GM19023 (cell line): ENCODE measurements around the gene NSD1.
"Not testable (repeated sequence)": the region's sequence is repeated elsewhere in the genome, so short reads cannot be mapped to it uniquely, and the experiment has no call there.

ENCODE experiments used
- ATAC-seq: cut with Tn5 transposase; IDR thresholded peaks from one replicate; pipeline ENCODE4 v1.9.1; 2021; ENCODE audit warnings: mild to moderate bottlenecking, moderate library complexity; ENCODE audit not compliant: unreplicated experiment

NSD1 gene

GRCh38 chr5:177303925-177304391, 170.4 kb downstream of the NSD1 start:
- ATAC-seq = peak; percentile 4

DNA sequence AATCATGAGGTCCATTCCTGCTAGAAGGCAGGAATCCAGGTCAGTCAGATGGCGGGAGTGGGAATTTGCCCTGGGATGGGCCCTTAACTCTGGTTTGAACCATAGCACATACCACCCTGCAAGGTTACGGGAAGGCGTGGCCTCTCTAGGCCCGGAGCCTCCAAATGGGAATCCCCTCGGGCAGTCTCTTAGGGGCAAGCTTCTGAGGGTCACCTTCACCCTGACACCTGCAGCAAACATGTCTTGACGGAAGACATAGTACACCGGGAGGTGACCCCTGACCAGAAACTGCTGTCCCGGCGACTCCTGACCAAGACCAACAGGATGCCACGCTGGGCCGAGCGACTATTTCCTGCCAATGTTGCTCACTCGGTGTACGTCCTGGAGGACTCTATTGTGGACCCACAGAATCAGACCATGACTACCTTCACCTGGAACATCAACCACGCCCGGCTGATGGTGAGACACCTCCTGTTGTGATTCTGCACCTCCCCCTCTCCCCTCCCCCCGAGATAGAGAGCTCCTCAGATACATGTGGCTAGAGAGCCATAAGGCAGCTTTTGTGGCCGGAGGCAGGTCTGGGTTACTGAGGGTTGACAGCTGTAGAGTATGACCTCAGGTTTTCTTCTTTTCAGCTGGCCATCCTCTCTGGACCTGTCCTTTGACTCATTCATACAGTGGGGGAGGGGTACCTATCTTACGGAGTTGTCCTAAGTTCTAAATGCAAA, 171.0 kb downstream of the NSD1 start:
- ATAC-seq = no peak

DNA sequence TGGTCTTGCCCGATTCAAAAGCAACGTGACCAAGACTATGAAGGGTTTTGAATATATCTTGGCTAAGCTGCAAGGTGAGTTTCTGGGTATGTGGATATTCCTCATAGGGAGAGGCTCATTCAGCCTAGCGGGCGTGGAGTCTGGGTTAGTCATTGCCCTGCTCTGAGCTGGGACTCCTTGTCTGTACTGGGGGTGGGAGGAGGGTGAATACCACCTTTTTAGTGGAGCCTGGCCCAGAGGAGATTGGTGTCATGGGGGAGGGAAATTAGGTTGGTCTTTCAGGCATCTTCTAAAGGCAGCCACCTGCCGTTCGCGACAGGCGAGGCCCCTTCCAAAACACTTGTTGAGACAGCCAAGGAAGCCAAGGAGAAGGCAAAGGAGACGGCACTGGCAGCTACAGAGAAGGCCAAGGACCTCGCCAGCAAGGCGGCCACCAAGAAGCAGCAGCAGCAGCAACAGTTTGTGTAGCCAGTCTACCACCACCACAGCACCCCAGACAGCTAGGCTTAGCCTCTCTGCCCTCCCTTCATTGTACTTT, 172.6 kb downstream of the NSD1 start:
- ATAC-seq = not testable (repeated sequence)

GRCh38 chr5:177306674-177307543, 173.3 kb downstream of the NSD1 start:
- no peak for ATAC-seq

DNA sequence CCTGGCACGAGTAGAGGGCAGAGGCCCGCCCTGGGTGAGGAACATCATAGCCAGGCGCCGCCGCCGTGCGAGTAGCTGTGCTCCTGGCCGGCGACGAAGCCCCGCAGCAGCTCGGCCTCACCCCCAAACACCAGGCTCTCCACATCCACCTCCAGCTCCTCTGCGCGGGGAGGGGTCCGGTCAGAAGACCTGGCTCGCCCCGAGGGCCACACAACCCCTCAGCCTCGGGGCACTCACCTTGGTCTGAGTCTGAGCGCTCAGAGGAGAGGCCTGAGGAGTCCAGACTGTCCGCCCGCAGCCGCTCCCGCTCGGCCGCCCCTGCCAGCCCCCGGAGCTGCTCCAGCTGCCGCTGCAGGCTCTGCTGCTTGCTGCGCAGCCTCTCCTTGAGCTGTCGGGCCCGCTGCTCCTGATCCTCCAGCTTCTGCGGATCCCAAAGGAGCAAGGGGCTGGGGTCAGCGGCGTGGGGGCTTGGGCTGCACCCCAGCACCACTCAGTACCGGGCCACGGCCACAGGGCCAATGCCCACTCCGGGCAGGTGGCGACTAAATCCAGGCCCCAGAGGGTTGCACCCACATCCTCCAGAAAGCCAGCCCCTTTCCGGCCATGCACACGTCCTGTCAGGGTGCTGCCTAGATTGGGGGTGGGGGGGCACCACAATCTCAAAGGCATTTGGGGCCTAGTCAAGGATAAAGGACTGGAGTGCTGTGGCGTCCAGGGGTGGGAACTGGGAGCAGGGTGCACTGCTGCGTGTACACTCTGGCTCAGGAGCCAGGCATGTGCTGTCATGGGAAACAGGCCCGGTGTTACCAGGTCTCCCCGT, 174.2 kb downstream of the NSD1 start:
- ATAC-seq = no peak

GRCh38 chr5:177308740-177309139, 175.2 kb downstream of the NSD1 start:
- no peak for ATAC-seq

GRCh38 chr5:177309351-177310191, 176.0 kb downstream of the NSD1 start:
- no peak for ATAC-seq

DNA sequence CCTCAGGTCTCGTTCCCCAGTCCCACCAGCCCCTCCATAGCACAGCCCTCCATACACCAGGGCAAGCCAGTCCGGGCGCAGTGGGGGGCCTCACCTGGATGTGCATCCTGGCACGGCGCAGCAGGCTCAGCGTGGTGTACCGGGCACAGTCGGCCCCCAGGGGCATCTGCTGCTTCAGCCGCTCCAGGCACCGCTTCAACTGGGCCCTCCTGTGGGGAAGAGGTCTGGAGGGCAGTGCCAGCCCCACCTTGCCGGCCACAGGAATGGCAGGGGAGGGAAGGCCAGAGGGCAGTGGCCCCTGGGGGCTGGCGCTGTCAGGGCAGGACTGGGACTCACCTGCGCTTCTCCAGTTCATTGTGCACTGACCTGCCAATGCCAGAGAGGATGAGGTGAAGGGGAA, 176.8 kb downstream of the NSD1 start:
- no peak for ATAC-seq

- no peak for ATAC-seq
These were observed 177.3 kb downstream of the NSD1 start for GRCh38 chr5:177310757-177311391.

- ATAC-seq = no peak
These were observed 177.8 kb downstream of the NSD1 start for GRCh38 chr5:177311392-177311722.

DNA sequence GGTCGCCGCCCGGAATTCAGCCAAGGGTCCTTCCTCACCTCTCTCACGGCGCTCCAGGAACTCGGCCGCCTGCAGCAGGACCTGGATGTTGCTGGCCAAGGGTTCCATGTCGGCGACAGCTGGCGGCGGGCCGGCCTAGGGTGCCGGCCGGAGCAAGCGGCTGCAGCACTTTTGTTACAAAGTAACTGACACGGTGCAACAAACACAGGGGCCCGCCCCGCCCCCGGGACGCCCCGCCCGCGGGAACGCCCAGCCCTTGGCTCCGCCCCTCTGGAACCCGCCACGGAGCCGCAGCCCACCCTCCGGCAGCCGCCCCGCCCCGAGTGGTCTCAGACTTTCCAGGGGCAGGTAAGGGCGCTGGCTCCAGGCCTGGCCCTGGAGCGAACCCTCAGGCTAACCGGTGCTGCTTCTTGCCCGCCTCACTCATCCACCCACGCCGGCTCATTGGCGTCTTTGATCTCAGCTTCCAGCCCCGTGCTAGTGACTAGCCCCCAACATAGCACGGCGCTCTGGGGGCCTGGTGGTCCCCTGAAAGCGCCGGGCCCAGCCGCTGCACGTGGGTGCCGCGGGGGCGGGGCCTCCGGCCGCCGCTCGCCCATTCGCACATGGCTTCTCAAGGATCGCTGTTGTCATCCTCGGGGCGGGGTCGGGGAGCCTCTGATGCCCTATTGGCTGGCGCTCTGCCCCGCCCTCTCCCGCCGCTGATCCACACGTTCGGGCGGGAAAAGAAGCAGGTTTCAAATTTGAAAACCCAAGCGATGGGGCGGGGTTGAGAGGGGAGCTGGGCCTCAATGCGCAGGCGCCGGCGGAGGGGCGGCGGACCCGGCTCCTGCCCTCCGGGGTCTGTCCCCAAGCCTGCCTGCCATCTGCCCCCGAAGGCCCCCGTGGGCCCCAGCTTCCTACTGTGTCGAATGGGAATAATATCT, 178.4 kb downstream of the NSD1 start, which contains the start of gene MXD3:
TSS of gene MXD3 (minus strand) at position 176 of the 926 bp plus-strand sequence. CDS start at position 108, 68 bp downstream.
- ATAC-seq = peak; percentile 82

- ATAC-seq = peak; percentile 15
These were observed 179.1 kb downstream of the NSD1 start for GRCh38 chr5:177312649-177313181.

- no peak for ATAC-seq
These were observed 180.1 kb downstream of the NSD1 start for GRCh38 chr5:177313561-177314259.

DNA sequence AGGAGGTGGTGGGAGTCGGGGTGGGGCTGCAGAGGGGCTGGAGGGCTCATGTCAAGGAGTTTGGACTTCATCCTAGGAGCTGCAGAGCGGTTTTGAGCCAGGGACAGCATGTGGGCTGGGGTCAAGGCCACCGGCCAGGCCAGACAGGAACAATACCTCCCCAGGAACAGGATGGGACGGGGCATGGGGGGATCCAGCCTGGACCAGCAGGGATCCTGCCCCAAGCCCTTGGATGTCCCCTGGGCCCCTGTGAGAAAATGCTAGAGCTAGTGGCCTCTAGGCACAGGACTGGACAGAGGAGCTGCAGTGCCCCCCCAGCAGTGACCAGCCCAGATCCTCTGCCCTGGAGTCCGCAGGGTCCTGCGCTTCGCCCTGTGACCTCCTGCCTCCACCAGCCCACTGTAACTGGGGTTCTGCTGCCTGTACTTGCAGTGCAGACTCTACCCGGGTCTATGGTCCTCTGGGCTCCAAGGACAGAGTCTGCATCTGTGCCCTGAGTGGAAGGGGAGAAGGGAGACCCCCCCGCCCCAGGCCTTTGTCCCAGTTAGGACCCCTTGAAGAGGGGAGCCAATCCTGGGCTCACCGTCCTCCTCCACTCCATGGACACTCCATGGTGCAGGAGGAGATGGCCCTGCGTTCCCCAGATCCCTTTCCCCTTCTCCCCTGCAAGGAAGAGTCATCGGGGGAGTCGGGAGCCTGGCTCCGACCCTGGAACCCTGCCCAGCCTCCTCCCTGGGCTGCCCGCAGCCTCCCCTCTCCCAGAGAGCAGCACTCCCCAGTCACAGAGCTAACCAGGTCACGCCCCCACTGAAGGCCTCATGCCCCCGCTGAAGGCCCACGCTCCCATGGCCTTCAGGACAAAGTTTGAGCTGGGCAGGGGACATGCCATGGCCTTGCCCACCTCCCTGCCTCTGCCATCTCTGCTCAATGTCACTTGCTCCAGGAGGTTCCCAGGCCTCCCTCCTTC, 181.1 kb downstream of the NSD1 start:
- no peak for ATAC-seq

DNA sequence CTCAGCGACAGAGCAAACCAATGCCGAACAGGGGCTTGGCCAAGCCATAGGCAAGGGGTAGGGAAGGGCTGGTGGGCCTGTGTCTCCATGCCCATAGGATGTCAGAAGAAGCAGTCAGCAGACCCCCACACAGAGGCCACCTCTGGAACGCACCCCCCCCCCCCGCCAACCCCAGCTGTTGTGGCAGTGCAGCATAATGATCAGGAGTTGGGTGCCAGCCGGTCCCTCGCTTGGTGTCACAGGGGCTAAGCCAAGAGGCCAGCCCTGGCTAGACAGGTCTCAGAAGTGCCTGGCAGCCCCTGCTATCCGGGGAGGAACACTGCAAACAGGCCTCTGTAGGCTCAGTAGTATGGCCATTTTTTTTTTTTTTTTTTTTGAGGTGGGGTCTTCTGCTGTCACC, 181.8 kb downstream of the NSD1 start:
- ATAC-seq = no peak

GRCh38 chr5:177316005-177316404, 182.4 kb downstream of the NSD1 start:
- ATAC-seq = no peak
